IMR-90 (cell line): Measurements from ENCODE around the gene ARHGEF7. TPM values are rescaled to one million over a fixed set of nuclear protein-coding genes. Genes with fewer than 3 reads are reported as not detected.

Source experiments
- ATAC-seq: fragments of 200-7000 bp; cut with Tn5 transposase; 2 replicates; pipeline ENCODE4 v1.9.1; 2020; ENCODE audit warnings: low read depth, mild to moderate bottlenecking, moderate library complexity
- BruUV-seq: library from RNA; stranded (reverse); fragments of 400-500 nt; replicated peaks from 2 replicates; lab custom pipeline; 2021; lab: Mats Ljungman, UMichigan
- CTCF ChIA-PET: fragments of 300-600 bp; formaldehyde crosslinking; extraction: SDS; loops from one replicate; lab custom pipeline; 2021; ENCODE audit warnings: antibody characterized with exemption; lab: Yijun Ruan, JAX
- POLR2A ChIA-PET: fragments of 300-600 bp; sonication (Branson Sonifier 250); formaldehyde crosslinking; loops from one replicate; lab custom pipeline; 2022; ENCODE audit warnings: antibody characterized with exemption; ENCODE audit not compliant: unreplicated experiment; lab: Charles Lee
- DNase-seq: peaks from one replicate; pipeline ENCODE4 v3.0.0; 2013
- H2AFZ ChIP-seq: replicated peaks from 2 replicates; pipeline ENCODE3; 2013; ENCODE audit warnings: low read length, mild to moderate bottlenecking; ENCODE audit not compliant: poor library complexity
- H2AK5ac ChIP-seq: 2 replicates; pipeline ENCODE4 v1.6.1; 2013; ENCODE audit warnings: low read depth, low read length, inconsistent platforms
- H2AK9ac ChIP-seq: replicated peaks from 2 replicates; pipeline ENCODE3; 2013; ENCODE audit warnings: mild to moderate bottlenecking, low read depth, low read length, moderate library complexity; ENCODE audit not compliant: poor library complexity
- H2BK120ac ChIP-seq: 2 replicates; pipeline ENCODE4 v1.6.1; 2013; ENCODE audit warnings: low read depth, low read length, inconsistent platforms
- H2BK15ac ChIP-seq: 3 replicates; pipeline ENCODE4 v1.6.1; 2013; ENCODE audit warnings: low read depth, low read length, inconsistent platforms
- H2BK20ac ChIP-seq: 2 replicates; pipeline ENCODE4 v1.6.1; 2013; ENCODE audit warnings: low read depth, mild to moderate bottlenecking, inconsistent platforms, low read length, moderate library complexity
- H2BK5ac ChIP-seq: 2 replicates; pipeline ENCODE4 v1.6.1; 2013; ENCODE audit warnings: mild to moderate bottlenecking, low read depth, low read length, inconsistent platforms; ENCODE audit not compliant: poor library complexity, severe bottlenecking
- H3K14ac ChIP-seq: replicated peaks from 2 replicates; pipeline ENCODE4 v1.6.1; 2013; ENCODE audit warnings: low read depth, low read length, inconsistent platforms
- H3K18ac ChIP-seq: 2 replicates; pipeline ENCODE4 v1.6.1; 2013; ENCODE audit warnings: low read depth, low read length, control low read depth
- H3K23ac ChIP-seq: 2 replicates; pipeline ENCODE4 v1.6.1; 2013; ENCODE audit warnings: low read depth, low read length, inconsistent platforms
- H3K27ac ChIP-seq: 2 replicates; pipeline ENCODE4 v1.5.1; 2013; ENCODE audit warnings: mild to moderate bottlenecking, control low read depth, low read length; ENCODE audit not compliant: insufficient read depth
- H3K27me3 ChIP-seq: 2 replicates; pipeline ENCODE4 v1.6.1; 2013; ENCODE audit warnings: low read length; ENCODE audit not compliant: control insufficient read depth, insufficient read depth
- H3K36me3 ChIP-seq: 2 replicates; pipeline ENCODE4 v1.6.1; 2013; ENCODE audit warnings: low read length, mixed read lengths; ENCODE audit not compliant: control insufficient read depth, insufficient read depth
- H3K4ac ChIP-seq: 2 replicates; pipeline ENCODE4 v1.6.1; 2013; ENCODE audit warnings: low read depth, low read length, inconsistent platforms
- H3K4me1 ChIP-seq: 2 replicates; pipeline ENCODE4 v1.6.1; 2013; ENCODE audit warnings: low read length, mixed read lengths; ENCODE audit not compliant: control insufficient read depth, insufficient read depth
- H3K4me2 ChIP-seq: 2 replicates; pipeline ENCODE4 v1.6.1; 2013; ENCODE audit warnings: low read depth, mild to moderate bottlenecking, control low read depth, low read length, moderate library complexity
- H3K4me3 ChIP-seq: 2 replicates; pipeline ENCODE4 v1.5.1; 2013; ENCODE audit warnings: low read depth, mild to moderate bottlenecking, control low read depth, low read length, moderate library complexity; ENCODE audit not compliant: insufficient read depth
- H3K56ac ChIP-seq: 2 replicates; pipeline ENCODE4 v1.6.1; 2013; ENCODE audit warnings: low read length, inconsistent platforms; ENCODE audit not compliant: insufficient read depth; ENCODE audit errors: extremely low read depth
- H3K79me1 ChIP-seq, 2 experiments: 2 replicates each; pipeline ENCODE4 v1.6.1; 2013; ENCODE audit warnings: low read length in 2 of 2, inconsistent platforms in 1 of 2, low read depth in 1 of 2
- H3K9ac ChIP-seq: 2 replicates; pipeline ENCODE4 v1.6.1; 2013; ENCODE audit warnings: low read depth, low read length, control low read depth
- H3K9me1 ChIP-seq: 2 replicates; pipeline ENCODE4 v1.6.1; 2013; ENCODE audit warnings: low read length, inconsistent platforms; ENCODE audit not compliant: insufficient read depth
- H3K9me3 ChIP-seq: 2 replicates; pipeline ENCODE4 v1.6.1; 2013; ENCODE audit warnings: low read length; ENCODE audit not compliant: control insufficient read depth, insufficient read depth
- H4K20me1 ChIP-seq: 2 replicates; pipeline ENCODE4 v1.6.1; 2013; ENCODE audit warnings: low read length, inconsistent platforms; ENCODE audit not compliant: insufficient read depth
- H4K5ac ChIP-seq: 2 replicates; pipeline ENCODE4 v1.6.1; 2013; ENCODE audit warnings: mild to moderate bottlenecking, low read depth, low read length, control low read depth
- H4K8ac ChIP-seq, 2 experiments: 2 replicates each; pipeline ENCODE4 v1.6.1; 2013; ENCODE audit warnings: low read depth in 2 of 2, low read length in 2 of 2, control low read depth in 1 of 2, inconsistent platforms in 1 of 2
- H4K91ac ChIP-seq: 2 replicates; pipeline ENCODE4 v1.6.1; 2013; ENCODE audit warnings: low read depth, low read length, inconsistent platforms; ENCODE audit not compliant: insufficient read depth
- BHLHE40 ChIP-seq: fragments of 150-350 bp; IDR thresholded peaks from 2 replicates; pipeline ENCODE4 v1.6.1; 2016; ENCODE audit warnings: mild to moderate bottlenecking, low read depth, low read length
- CTCF ChIP-seq: conservative IDR thresholded peaks from 2 replicates; pipeline ENCODE4 v1.5.1; 2012; ENCODE audit warnings: mild to moderate bottlenecking, low read depth, low read length, improper control_type of control experiment
- MAFK ChIP-seq: IDR thresholded peaks from 2 replicates; pipeline ENCODE4 v1.6.1; 2012; ENCODE audit warnings: low read depth, low read length, improper control_type of control experiment
- RAD21 ChIP-seq: IDR thresholded peaks from 2 replicates; pipeline ENCODE4 v1.6.1; 2012; ENCODE audit warnings: low read length, improper control_type of control experiment
- RCOR1 ChIP-seq: IDR thresholded peaks from 2 replicates; pipeline ENCODE4 v1.6.1; 2012; ENCODE audit warnings: mild to moderate bottlenecking, low read length, improper control_type of control experiment; ENCODE audit not compliant: insufficient replicate concordance
- WGBS, 2 experiments: methylation state at CpG; one replicate each; pipeline versions ENCODE4 v1.1.5 to v1.1.7; 2013; ENCODE audit warnings: missing lambda C conversion rate in 2 of 2; ENCODE audit not compliant: insufficient read length in 1 of 2; ENCODE audit errors: extremely low coverage in 2 of 2; 5-methylcytosine and 5-hydroxymethylcytosine counted together
- dilution Hi-C: fragments of 300-500 bp; cut with HindIII; formaldehyde crosslinking; loops from one replicate; pipeline ENCODE4 v1.14.3; 2018; ENCODE audit warnings: low sequenced_read_pairs; ENCODE audit not compliant: unreplicated experiment
- in situ Hi-C: fragments of 300-500 bp; cut with MboI; formaldehyde crosslinking; loops from 3 replicates; pipeline ENCODE4 v1.14.3; 2019; ENCODE audit warnings: low sequenced_read_pairs, inconsistent platforms, mixed read lengths
- intact Hi-C: fragments of 100-400 bp; cut with micrococcal nuclease; formaldehyde crosslinking; loops from 2 replicates; pipeline ENCODE4 v1.10.0; 2022
- polyA plus RNA-seq, 3 experiments: library from polyadenylated mRNA; depleted of rRNA; stranded (reverse); fragments of >200 nt; gene quantifications; 2 replicates each; pipeline ENCODE4 v1.2.3, GENCODE V29; 2012; ENCODE audit warnings: low replicate concordance in 1 of 3
- total RNA-seq: library from RNA; depleted of rRNA; stranded (reverse); fragments of >200 nt; gene quantifications from 2 replicates; pipeline ENCODE4 v1.2.3, GENCODE V29; 2012

ARHGEF7 gene
- total and polyA plus RNA-seq, 2 of the 4 experiments (the other 2 are of a cell fraction), result 32.9 to 59.0 TPM

- no peak overlapping the region for H2AK5ac ChIP-seq
- H3K9ac ChIP-seq, result no peak overlapping the region
- H3K4me2 ChIP-seq, result no peak overlapping the region
- no TSS peak for BruUV-seq
- peaks cover 13% of the 10 kb centered on the region for H3K9me3 ChIP-seq
- ChIA-PET POLR2A (no interaction called here), CTCF (no interaction called here)
- H3K18ac ChIP-seq, result no peak overlapping the region
- H3K56ac ChIP-seq, result no peak overlapping the region
- no peaks in the 10 kb centered on the region for H3K4me1 ChIP-seq
- no peak overlapping the region for H2BK5ac ChIP-seq
- no peak overlapping the region for H2BK20ac ChIP-seq
- no peak overlapping the region for H4K91ac ChIP-seq
- no peak overlapping the region for H4K5ac ChIP-seq
- H3K4me3 ChIP-seq, result no peak overlapping the region
- dilution Hi-C loops (no loop called here), intact Hi-C loops (no loop called here), in situ Hi-C loops (no loop called here)
- no peak overlapping the region for H3K27ac ChIP-seq
- H2AK9ac ChIP-seq, result no peak overlapping the region
- DNase-seq, result no peak
- no peak overlapping the region for H2BK15ac ChIP-seq
- 72% methylated on average over 3 of the region's 7 CpGs; no CpG with 5 or more reads in 1 of the 2 experiments for WGBS, 2 experiments
- no peaks in the 10 kb centered on the region for H3K36me3 ChIP-seq
- no peak overlapping the region for H3K14ac ChIP-seq
- ATAC-seq, result no peak
- H3K9me1 ChIP-seq, result no peaks in the 10 kb centered on the region
- no peaks in the 10 kb centered on the region for H3K79me1 ChIP-seq
- no peak overlapping the region for H2BK120ac ChIP-seq
- H4K20me1 ChIP-seq, result no peaks in the 10 kb centered on the region
- no peak overlapping the region for H3K4ac ChIP-seq
- H3K23ac ChIP-seq, result no peak overlapping the region
- H2AFZ ChIP-seq, result no peak overlapping the region
- no peak for TF ChIP-seq RCOR1
- TF ChIP-seq BHLHE40, result no peak
- TF ChIP-seq MAFK, result no peak
- no peak for TF ChIP-seq CTCF
- TF ChIP-seq RAD21, result no peak
- H4K8ac ChIP-seq, result no peak overlapping the region
- H3K27me3 ChIP-seq, result peaks cover 57% of the 10 kb centered on the region
Measured at GRCh38 chr13:111111376-111111937, 3.7 kb upstream of the ARHGEF7 start.
